ENCODE results near the gene ST3GAL4.
"Not testable (repeated sequence)": the region's sequence is repeated elsewhere in the genome, so short reads cannot be mapped to it uniquely, and the experiment has no call there.

Gene ST3GAL4

DNA sequence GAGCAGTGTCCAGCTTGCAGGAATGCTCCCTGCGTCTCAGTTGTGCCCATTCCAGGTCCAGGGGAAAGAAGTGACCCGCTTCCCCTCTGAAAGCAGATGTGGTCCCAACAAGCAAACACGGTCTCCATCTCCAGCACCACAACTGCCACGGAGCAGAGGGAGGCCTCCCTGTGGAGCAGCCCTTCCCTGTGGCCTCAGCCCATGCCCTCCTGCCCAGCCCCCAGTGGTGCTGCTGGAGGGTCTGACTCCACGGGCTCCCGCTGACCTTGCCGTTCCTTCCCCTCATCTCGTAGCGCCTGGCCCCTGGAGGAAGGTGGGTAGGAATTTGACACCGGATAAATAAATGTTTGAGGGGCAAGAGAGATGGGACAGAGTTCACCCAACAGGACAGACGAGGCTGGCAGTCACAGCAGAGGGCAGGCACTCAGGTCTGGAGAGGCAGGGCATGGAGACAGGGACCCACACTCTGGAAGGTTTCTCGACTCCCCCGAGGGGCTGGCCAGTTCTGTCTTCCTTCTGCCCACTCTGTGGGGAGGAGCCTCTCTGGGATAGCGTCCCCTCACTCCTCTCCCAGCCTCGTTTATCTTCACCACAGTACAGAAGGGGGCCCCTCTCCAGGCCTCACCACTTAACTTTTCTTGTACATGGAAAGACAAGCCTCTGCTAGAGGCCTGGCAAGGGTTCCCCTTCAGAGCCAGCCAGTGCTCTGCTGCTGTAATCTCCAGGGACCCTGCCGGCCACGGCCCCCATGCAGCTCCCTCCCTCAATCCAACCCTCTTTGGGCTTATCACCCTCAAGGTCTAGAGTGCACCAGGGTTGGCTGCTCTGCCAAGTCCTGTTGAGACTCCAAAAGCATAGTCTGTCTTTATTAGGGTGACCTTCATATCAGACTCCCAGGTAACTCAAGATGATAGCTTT lies 7.5 kb upstream of the ST3GAL4 start:
- no peak for DNase-seq

DNA sequence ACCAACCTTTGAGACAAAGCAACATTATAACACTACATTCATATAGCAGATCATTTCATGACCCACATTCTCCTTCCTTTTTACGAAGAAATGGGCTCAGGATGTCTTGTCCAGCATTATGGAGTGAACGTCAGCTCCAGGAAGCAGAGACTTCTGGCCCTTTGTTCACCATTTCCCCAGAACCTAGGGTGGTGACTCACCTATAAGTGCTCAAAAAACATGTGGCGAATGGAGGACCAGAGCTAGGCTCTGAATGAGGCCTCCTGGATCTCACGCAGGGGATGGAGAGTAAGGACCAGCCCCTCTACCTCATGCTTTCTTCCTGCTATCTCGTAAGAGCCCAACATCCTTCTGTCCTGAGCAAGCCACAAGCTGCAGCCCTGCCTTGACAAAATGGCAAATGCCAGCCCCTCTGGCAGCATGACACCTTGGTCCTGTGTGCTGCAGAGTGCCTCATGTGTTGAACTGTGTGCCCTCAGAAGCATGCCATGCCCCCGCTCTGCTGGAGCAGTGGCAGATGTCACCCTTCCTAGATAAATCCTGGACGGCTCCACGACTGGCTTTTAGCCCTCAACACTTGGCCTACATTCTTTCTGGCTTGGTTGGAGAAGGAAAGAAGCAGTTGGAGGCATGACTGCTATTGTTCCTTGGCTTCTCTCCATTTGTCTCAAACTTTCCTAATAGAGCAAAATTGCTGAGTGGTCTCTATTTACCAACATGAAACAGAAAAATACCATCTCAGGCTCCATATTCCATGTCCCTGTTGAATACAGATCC lies 6.5 kb upstream of the ST3GAL4 start:
- no peak for DNase-seq

DNA sequence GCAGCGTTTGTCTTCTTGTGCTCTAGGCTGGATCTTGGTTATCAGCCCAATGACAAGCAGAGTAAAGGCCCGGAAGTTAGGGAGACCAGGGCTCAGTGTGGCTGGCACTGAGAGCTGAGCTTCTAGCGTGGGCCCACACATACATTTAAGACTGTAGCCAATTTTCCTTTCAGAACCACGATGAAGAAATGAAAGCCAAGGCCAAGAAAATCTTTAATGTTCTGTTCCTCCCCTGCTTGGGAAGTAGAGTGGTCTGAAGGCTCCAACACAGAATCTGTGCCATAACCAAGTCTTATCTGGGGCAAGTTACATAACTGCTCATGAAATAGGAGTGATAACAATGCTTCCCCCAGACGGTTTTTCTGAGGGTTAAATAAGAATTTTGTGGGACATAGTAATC lies 4.7 kb upstream of the ST3GAL4 start:
- DNase-seq, result no peak

DNA sequence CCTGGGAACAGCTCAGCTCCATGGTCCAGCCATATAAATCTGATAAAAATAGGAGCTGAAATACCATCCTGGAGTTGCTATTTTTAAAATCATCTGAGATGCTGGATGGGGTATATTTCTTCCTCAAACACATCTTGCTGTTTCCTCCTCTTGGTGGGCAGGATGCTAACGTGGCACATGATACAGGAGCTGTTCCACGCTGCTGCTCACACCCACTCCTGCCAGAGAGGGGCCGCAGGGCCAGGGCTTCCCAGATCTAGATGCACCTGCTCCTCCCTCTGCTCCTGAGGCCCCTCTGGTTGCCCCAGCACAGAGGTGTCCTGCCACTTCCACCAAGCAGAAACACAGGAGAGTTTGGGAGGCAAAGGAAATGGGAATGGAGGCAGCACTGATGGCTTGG lies 3.3 kb upstream of the ST3GAL4 start:
- DNase-seq, result no peak

DNA sequence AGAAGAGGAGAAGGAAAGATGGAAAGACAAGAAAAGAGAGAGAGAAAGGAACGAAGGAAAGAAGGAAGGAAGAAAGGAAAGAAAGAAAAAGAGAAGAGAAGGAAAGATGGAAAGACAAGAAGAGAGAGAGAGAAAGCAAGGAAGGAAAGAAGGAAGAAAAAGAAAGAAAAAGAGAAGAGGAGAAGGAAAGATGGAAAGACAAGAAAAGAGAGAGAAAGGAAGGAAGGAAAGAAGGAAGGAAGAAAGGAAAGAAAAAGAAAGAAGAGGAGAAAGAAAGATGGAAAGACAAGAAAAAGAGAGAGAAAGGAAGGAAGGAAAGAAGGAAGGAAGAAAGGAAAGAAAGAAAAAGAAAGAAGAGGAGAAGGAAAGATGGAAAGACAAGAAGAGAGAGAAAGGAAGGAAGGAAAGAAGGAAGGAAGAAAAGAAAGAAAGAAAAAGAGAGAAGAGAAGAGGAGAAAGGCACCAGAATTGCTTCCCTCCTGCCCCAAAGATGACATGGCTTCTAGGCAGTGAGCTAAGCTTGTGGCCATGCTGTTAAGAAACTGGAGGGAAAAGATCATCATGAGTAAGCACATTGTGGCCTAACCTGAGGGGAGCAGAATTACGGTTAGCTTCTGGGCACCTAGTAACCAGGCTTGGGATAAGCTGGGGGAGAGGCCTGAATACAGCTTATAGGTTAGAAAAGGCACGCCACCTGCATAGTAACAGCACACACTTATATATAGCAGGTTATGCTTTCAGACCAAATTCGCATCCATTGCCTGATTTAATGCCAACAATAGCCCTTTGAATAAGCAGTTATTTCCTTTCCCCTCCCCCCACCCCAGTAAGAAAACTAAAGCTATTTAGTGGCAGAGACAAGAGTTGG lies 2.3 kb upstream of the ST3GAL4 start:
- DNase-seq, result peak; percentile 22

DNA sequence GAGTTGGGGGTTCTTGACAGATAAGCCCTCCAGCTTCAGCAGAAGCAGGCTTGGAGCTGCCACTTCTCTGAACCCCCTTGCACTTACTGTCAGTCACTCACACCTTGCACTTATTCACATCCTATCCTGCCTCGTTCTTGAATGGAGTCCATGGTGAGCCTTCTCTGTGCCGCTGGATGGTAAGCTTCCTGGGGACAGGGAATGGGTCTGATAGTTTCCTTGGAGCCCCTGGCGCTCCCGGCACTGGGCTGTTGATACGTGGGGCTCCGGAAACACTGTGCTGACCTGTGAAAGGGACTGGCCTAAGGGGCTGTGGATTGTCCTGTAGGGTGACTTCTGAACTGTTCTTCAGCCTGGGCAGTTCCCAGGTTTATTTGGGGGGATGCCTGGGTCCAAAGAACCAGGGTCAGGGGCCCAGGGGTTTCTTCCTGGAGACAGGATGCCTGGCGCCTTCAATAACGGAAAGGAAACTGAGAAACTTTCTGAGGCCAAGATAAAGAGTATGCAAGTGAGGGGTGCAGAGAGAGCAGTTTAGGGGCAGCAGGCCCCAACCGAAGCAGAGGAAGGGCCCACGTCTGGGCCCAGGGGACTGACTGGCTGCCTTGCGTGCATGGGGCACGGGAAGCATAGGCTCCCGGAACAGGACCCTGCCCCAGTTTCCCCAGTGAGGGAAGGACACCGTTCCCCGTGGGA lies 709 bp upstream of the ST3GAL4 start:
- DNase-seq, result no peak

DNA sequence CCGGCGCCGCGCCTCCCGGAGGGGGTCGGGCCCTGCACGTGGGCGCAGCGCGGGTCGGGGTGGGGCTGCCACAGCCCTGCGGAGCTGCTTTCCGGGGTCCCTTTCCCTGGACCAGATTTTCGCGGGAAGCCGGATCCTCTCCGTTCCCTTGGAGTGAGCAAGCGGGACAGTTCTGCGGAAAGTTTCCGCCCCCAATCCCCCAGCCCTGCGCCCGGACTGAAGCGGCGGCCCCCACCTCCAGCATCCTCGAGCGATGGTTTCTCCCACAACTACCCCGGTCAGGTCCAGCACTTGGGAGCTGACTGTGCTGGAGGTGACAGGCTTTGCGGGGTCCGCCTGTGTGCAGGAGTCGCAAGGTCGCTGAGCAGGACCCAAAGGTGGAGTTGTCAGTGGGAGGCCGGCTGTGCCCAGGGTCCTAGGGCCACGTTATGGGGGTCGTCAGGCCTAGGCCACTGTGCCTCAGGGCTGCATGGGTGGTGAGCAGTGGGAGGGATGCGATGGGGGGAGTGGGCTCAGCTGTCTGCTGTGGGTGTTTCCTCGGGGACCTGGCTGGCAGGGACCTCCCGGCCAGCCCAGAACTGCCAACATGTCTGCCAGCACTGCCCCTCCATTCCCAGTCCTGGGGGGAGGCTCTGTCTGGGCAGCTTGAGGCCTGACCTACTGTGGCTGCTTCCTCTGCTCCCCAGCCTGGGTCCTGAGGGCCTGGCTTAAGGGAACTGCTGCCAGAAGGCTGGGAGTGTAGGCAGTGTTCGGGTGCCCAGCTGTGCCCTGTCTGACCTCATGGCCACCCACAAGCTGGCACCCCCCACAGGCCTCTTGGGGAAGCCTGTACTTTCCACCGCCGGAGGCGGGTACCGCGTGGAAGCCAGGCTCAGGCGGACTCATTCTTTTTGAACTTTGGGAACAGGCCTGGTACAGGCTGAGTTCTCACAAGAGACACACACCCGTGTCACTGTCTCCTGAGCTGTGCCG lies 726 bp downstream of the ST3GAL4 start:
- no peak for DNase-seq

DNA sequence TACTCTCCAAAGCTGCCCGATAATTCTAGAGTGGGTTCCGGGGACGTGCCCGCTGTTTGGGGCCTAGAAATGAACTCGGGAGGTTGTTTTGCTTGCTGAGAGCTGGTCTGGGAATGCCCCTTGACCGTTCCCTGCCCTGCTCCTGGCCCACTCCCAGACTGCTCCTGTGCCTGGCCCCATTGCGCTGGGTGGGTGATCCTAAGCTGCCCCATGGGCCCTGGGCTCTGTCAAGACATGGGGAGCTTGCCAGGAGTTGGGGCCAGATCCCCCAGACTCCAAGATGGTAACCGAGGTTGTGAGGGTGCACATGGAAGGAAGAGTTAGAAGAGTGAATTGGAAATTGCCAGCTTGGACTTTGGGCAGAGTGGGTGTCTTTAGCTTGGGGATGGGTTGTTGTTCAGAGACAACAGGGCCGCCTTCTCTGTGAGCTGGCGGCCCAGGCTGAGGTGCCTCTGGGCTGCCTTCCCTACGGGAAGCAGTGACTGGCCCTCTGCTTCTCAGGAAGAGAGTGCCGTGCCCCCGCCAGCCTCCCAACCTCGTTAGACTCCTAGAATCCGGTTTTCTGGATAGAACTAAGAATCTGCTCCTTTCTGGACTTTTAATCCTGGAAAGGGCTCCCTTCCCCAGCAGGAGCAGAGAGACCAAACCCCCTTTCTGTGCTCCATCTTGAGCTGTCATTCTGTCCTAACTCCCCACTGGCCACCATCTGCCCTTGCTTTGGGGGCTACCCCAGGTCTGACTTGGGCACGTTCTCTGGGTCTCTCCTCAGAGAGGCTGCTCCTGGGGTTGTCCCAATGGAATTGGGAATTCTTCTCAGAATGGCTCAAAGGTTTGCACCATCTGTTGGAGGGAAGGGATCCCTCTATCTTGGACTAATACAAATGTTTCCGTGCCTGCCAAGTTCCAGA lies 1.8 kb downstream of the ST3GAL4 start:
- no peak for DNase-seq

DNA sequence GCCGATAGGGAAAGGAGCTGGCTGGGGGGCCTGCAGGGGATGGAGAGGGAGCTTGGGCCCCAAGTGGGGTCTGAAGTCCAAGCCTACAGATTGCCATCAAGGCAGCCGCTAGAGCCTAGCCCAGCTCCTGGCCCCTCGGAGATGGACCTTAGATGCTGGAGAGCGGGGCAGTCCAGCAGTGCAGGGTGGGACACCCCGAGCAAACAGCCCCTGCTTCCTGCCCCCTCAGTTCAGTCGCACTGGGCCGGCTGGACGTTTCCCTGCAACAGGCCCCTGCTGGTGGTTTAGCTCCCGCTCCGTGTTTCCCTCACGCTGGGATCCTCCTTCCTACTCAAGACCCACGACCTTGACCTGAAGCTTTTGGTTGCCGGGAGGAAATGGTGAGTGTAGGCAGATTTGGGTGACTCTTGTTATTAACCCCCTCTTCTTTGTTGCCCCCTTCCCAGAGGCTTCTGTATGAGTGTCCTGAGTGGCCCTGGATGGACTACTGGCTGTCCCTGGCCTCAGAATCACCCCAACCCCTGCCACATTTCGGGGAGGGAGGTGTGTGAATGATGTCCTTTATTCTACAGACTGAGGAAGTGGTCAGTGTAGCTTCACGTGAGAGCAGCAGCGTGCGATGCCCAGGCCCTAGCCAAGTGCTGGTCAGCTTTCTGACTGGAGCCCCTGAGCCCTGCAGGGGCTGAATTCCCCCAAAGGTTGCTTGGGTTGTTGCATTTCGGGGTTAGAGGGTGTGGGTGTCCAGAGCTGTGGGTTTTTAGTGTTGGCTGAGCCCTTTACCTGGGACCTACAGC lies 2.7 kb downstream of the ST3GAL4 start:
- no peak for DNase-seq

DNA sequence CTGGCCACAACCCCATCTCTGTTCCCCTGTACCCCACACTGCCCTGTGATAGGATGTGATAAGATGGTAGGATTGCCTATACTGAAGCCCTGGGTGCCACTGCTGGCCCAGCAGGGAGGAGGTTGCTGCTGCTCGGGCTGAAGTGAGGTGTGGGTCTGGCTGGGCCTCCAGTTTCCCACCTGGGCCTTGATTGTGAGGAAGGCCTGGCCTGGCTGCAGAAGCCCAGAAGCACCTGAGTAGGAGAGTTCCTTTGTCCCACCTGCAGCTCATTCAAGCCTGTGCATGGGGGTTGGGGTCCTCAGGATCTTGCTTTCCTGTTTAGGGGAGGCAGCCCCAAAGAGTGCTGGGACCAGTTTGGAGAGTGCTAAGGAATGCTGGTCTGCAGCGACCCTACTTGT lies 3.3 kb downstream of the ST3GAL4 start:
- no peak for DNase-seq

DNA sequence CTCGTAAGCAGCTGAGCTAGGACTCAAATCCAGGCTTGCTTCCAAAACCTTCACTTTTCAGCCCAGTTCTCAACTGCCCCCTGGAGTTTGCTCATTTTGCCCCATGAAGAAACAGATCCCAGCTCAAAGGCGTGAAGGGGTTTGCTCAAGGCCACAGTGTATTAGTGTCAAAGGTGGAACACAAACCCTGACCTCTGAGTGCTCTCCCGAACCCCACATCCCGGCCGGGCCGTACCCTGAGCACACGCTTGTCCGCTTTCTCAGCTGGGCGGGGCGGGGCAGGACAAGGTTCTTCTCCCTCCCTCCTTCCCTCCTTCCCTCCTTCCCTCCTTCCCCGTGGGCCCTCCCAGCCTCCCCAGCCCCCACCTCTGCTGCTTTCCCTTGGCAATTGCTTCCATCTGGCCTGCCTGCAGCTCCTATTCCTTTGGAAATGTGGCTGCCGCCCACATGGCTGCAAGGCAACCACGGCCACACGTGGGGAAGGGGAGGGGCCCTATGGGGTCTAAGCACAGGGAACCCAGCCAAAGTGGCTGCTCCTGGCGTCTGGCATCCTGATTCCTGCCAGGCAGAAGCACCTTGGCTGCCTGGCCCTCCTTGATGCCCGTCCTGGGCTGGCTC lies 4.1 kb downstream of the ST3GAL4 start:
- peak; percentile 74 for DNase-seq

DNA sequence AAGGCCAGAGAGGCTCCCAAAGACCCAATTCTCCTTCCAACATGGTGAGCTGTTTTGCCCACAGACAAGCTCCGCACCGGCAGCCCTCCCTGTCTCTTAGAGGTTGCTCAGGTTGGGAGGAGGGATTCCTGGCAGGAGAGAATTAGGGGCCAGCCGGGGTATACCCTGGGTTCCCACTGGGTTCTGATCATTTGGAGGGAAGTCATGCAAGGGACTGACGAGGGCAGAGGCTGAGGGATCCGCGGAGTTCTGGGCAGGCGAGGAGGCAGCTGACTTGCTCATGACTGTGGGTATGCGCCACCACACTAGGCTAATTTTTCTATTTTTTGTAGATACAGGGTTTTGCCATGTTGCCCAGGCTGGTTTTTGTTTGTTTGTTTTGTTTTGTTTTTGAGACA lies 4.6 kb downstream of the ST3GAL4 start:
- DNase-seq, result no peak

DNA sequence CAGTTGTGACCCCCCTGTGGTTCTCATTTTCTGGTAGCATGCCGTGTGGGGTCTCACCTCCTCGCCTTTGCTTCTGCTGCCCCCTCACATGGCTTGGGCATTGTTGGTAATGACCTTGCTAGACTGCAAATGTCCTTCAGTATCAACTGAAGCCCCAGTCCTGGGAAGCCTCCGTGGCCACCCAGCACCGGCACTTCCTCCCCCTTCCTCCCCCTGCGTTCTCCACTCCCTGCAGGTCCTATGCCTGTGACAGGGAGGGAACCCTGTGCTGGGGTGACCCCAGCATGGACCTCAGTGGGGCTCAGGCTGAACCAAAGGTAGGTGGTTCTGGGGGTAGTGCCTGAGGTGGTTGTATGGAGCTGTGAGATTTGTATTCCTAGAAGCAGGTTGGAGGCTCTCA lies 5.9 kb downstream of the ST3GAL4 start:
- no peak for DNase-seq

DNA sequence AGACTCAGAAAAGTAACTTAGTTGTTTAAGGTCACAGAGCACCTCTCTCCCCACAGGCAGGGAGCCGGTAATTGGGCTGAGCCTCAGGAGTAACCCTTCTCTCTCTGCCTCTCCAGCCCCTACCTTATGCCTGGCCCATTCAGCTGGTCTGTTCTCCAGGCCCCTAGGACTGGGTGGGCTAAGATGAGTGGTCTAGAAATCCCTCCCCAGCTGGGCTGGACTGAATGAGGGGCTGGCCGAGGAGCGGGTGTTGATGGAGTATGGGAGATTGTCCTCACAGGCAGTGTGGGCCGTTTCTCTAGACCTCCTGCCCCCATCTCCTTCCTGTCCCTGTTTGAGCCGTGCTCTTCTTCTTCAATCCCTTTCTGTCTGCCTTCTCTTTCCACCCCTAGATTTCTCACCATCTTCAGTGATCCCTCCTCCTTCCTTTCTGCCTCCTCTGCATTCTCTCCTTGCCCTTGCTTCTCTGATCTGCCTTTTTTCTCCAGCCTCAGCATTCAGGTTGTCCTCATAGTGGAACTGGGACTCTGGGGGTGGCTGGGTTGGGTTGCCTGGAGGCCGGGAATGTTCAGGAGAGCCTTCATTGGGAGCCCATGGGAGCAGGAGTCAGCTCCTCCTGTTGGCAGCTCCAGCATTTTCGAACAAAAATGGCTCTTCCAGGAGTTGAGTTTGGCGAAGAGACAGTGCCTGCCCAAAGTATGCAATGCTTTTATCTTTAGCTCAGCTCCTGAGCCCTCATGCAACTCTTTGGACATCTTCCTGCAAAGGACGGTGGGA lies 7.6 kb downstream of the ST3GAL4 start:
- no peak for DNase-seq

DNA sequence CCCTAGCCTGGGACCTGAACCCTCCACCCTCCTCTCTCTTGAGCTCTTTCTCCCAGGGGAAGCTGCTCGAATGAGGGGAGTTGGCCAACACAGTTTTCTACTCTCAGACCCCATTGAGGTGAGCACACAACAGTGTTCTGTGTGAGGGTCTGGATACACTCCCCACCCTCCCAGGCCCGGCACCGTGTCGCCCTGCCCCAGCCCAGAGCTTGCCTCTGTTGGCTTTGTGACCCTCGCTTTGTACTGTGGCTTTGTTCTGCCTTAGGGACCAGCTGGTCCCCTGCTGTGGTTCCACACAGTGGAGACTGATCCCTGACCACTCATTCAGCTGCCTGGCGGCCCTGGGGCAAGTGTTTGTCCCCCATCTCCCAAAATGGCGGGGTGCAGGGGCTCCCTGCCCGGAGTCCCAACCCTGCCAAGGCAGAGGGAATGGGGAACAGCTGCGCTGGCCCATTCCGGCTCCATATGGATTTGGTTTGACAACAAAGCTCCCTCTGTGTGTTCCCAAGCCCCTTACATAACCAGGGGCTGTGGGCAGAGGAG lies 8.3 kb downstream of the ST3GAL4 start:
- no peak for DNase-seq

DNA sequence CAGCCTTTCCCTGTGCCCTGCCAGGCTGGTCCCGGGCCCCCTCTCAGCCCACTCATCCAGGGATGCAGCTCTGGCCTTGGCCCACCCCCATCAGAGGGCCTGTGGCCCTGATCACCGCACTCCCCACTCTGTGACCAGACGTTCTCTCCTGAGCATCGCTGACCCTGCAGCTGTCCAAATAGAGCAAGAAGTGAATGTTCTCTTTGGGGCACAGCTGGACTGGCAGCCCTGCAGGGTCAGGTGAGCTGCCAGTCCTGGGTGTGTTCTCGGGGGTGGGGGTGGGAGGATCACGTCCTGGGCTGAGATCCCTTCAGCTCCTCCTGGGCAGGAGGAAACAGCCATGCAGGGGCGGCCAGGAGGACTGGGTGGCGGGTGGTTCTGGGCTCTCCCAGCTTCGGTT lies 9.2 kb downstream of the ST3GAL4 start:
- not testable (repeated sequence) for DNase-seq

DNA sequence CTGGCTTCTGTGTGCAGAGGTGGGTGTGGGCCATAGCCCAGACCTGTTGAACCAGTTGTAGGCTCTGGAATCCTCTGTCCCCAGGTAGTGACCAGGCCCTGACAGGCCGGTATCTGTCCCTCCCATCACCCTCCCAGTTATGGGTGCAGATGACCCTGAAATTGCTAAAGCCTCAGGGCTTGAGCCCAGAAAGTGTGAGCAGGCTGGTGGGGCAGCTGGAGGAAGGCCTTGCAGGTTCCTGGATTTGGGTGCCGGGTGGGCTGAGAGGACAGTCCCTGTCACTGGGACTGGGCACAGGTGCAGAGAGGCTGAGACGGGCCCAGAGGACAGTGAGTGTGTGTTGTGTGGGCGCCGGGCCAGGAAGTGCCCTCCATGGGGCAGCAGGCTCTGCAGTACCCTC lies 10.0 kb downstream of the ST3GAL4 start:
- DNase-seq, result not testable (repeated sequence)
